ENCODE measurements around the gene SIGLEC11.

Gene SIGLEC11

DNA sequence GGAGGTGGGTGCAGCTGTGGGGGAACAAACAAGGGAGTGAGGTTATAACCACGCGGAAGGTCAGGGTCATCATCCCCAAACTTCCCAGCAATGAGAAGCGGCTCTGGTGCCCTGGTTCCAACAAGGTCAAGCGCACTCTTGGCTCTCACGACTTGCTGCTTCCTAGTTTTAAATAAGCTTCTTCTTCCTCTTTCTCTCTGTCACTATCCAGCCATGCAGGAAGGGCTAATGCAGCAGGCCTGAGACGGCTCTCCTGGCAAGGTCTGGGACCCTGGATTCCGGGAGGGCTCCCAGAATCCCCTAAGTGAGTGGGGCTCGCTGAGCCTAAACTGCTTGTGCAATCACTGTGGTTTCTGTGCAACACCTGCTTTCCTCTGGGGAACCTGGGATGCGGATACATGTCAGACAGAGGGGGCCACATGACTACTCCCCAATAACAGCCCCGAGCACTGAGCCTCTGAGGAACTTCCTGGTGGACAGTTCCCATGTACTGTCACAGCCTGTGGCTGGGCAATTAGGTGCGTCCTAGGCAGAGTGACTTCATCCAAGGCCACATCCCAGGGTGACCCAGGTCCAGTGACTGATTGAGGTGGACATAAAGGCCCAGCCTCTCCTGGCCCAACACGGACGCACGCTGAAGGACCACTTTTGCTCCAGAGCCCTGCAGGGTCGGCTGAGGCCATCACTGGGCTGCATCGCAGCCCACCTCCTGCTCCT, 40.0 kb upstream of the SIGLEC11 start:
- Histone ChIP-seq H3K9me3 (ENCODE audit: control insufficient read depth in 5 of 5, low read length in 5 of 5) (no peaks in the 10 kb centered on the region), H3K9ac (ENCODE audit: low read length in 5 of 5) (no peak overlapping the region), H3K27me3 (ENCODE audit: control insufficient read depth in 5 of 5, insufficient read depth in 4 of 5, low read length in 5 of 5) (no peaks in the 10 kb centered on the region), H3K36me3 (ENCODE audit: control insufficient read depth in 5 of 5, insufficient read depth in 5 of 5, low read length in 5 of 5) (peaks cover 0 to 92% (median 75%) of the 10 kb centered on the region in 5 donors), H3K27ac (ENCODE audit: low read depth, low read length) (no peak overlapping the region), H3K4me3 (ENCODE audit: low read depth in 1 of 5, low read length in 5 of 5) (no peak overlapping the region), H3K4me1 (ENCODE audit: control insufficient read depth in 5 of 5, insufficient read depth in 5 of 5, low read length in 5 of 5) (peaks cover 9 to 38% (median 28%) of the 10 kb centered on the region in 5 donors)

DNA sequence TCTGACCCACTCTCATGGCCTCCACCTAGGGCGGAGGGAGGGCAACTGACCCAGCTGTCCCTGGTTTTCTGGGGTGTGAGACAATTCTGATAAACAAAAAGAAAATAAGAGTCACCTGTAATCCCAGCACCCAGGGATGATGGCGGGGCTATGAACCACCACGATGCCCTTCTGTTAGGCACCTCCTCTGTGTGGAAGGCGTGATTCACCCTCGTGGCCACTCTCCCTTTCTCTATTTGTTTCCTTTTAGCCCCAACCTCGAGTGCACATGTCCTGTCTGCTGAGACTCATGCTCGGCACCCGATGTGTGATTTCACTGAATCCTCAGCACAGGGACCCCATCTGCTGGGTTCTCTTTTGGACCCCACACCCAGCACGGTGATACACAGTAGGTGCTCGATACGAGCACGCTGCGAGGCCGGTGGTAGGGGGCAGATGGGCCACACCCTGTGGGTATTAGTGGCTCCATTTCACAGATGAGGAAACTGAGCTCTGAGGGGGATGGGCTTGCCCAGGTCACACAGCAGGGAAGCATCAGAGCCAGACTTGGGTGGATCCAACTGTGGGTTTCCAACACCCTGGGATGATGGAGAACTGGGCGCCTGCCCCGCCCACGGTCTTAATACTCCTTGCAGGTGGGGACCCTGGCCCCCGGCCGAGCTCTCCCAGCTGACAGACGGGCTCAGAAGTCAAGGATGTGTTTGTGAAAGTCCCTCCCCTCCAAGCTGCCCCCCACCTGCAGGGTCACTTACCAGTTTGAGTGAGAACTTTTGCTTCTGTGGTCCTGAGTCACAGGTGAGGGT, 39.3 kb upstream of the SIGLEC11 start:
- Histone ChIP-seq H3K4me3 (ENCODE audit: low read depth in 1 of 5, low read length in 5 of 5) (no peak overlapping the region), H3K9ac (ENCODE audit: low read length in 5 of 5) (no peak overlapping the region), H3K4me1 (ENCODE audit: control insufficient read depth in 5 of 5, insufficient read depth in 5 of 5, low read length in 5 of 5) (peaks cover 9 to 38% (median 28%) of the 10 kb centered on the region in 5 donors), H3K36me3 (ENCODE audit: control insufficient read depth in 5 of 5, insufficient read depth in 5 of 5, low read length in 5 of 5) (peaks cover 0 to 92% (median 74%) of the 10 kb centered on the region in 5 donors), H3K27ac (ENCODE audit: low read depth, low read length) (no peak overlapping the region), H3K27me3 (ENCODE audit: control insufficient read depth in 5 of 5, insufficient read depth in 4 of 5, low read length in 5 of 5) (no peaks in the 10 kb centered on the region), H3K9me3 (ENCODE audit: control insufficient read depth in 5 of 5, low read length in 5 of 5) (no peaks in the 10 kb centered on the region)

DNA sequence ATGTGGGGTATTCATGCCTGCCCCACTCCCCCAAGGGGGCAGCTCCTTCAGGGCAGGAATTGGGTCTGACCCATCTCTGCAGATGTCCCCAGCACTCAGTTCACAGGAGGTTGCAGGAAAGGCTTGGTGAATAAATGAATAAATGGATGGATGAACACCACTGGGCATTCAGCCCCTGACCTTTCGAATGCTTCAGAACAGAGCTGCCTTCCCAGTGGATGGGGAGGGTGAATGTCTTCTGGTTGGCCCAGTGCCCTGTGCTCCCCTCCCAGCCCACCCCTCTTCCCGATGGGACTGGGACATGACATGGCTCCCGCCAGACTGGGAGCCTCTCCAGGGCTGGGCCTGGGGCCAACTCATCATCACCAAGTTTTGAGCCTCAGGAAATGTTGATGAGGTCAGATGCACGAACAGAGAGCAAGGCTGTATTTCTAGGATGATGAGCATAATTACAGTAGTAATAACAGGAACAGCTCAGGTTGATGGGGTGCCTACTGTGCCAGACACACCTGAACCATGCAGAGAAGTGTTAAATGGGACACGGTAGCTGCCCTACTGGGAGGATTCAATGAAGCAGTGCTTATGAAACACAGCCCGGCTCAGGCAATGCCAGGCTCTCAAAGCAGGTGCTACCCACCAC, 38.5 kb upstream of the SIGLEC11 start:
- Histone ChIP-seq H3K36me3 (ENCODE audit: control insufficient read depth in 5 of 5, insufficient read depth in 5 of 5, low read length in 5 of 5) (peaks cover 0 to 92% (median 75%) of the 10 kb centered on the region in 5 donors), H3K4me1 (ENCODE audit: control insufficient read depth in 5 of 5, insufficient read depth in 5 of 5, low read length in 5 of 5) (peaks cover 8 to 34% (median 28%) of the 10 kb centered on the region in 5 donors), H3K27me3 (ENCODE audit: control insufficient read depth in 5 of 5, insufficient read depth in 4 of 5, low read length in 5 of 5) (no peaks in the 10 kb centered on the region), H3K27ac (ENCODE audit: low read depth, low read length) (no peak overlapping the region), H3K4me3 (ENCODE audit: low read depth in 1 of 5, low read length in 5 of 5) (no peak overlapping the region), H3K9me3 (ENCODE audit: control insufficient read depth in 5 of 5, low read length in 5 of 5) (no peaks in the 10 kb centered on the region), H3K9ac (ENCODE audit: low read length in 5 of 5) (no peak overlapping the region)

DNA sequence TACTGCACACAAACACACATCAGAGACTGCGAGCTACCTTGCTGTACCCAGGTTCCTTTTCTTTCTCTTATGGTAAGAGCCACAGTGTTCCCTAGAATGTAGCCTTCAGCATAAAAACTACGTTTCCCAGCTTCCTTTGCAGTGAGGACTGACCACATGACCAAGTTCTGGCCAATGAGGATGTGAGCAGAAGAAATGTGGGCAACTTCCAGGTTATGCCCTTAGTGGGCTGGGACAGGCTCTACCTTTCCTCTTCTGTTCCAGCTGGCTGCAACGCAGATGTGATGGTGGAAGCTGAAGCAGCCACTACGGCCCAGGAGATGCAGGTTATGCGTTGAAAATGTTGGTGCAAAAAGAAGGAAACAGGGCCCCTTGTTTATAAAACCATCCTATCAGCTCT, 36.7 kb upstream of the SIGLEC11 start:
- Histone ChIP-seq H3K9me3 (ENCODE audit: control insufficient read depth in 5 of 5, low read length in 5 of 5) (no peaks in the 10 kb centered on the region), H3K4me1 (ENCODE audit: control insufficient read depth in 5 of 5, insufficient read depth in 5 of 5, low read length in 5 of 5) (peaks cover 1 to 17% (median 11%) of the 10 kb centered on the region in 5 donors), H3K27me3 (ENCODE audit: control insufficient read depth in 5 of 5, insufficient read depth in 4 of 5, low read length in 5 of 5) (no peaks in the 10 kb centered on the region), H3K27ac (ENCODE audit: low read depth, low read length) (no peak overlapping the region), H3K9ac (ENCODE audit: low read length in 5 of 5) (no peak overlapping the region), H3K36me3 (ENCODE audit: control insufficient read depth in 5 of 5, insufficient read depth in 5 of 5, low read length in 5 of 5) (peaks cover 0 to 94% (median 82%) of the 10 kb centered on the region in 5 donors), H3K4me3 (ENCODE audit: low read depth in 1 of 5, low read length in 5 of 5) (no peak overlapping the region)

DNA sequence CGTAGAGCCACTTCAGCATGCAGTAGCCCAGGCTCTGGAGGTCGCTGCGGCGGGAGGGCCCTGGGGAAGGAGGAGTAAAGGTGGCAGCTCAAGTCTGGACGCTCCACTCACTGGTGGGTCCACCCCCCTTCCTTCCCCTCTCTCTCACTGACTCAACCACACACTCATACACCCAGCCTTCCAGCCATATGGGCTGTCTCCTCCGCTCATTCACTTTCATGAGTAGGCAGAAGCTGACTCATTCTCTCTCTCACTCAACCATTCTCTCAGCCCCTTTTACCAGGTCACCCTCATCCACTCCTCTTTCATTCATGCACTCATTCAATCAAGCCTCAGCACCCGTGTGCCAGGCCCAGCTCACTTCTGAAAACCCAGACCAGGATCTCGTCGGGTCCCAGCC, 27.5 kb upstream of the SIGLEC11 start:
- Histone ChIP-seq H3K9ac (ENCODE audit: low read length in 5 of 5) (no peak overlapping the region), H3K27ac (ENCODE audit: low read depth, low read length) (no peak overlapping the region), H3K4me1 (ENCODE audit: control insufficient read depth in 5 of 5, insufficient read depth in 5 of 5, low read length in 5 of 5) (no peaks in the 10 kb centered on the region), H3K36me3 (ENCODE audit: control insufficient read depth in 5 of 5, insufficient read depth in 5 of 5, low read length in 5 of 5) (peaks cover 6 to 88% (median 78%) of the 10 kb centered on the region in 5 donors), H3K9me3 (ENCODE audit: control insufficient read depth in 5 of 5, low read length in 5 of 5) (no peaks in the 10 kb centered on the region), H3K27me3 (ENCODE audit: control insufficient read depth in 5 of 5, insufficient read depth in 4 of 5, low read length in 5 of 5) (no peaks in the 10 kb centered on the region), H3K4me3 (ENCODE audit: low read depth in 1 of 5, low read length in 5 of 5) (no peak overlapping the region)

DNA sequence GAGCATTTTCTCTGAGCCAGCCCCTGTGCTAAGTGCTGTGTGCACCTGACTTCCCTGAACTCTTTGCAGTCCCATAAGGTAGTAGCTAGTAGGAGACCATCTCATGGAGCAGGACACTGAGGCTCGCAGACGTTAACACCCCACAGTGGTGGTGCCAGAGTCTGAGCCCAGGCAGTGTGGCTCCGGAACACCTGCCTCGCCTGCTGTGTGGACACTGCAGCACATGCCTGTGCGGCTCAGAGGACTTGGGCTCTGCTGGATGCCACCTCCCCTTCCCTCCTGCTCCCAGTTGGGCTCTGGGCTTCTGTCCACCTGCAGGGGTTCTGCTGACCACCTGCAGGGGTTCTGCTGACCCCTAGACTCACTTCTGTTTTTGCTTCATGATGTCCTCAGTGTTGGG, 27.0 kb upstream of the SIGLEC11 start:
- H3K4me1 ChIP-seq (ENCODE audit: control insufficient read depth in 5 of 5, insufficient read depth in 5 of 5, low read length in 5 of 5): no peaks in the 10 kb centered on the region
- no peak overlapping the region for H3K27ac ChIP-seq (ENCODE audit: low read depth, low read length)
- H3K9me3 ChIP-seq (ENCODE audit: control insufficient read depth in 5 of 5, low read length in 5 of 5): no peaks in the 10 kb centered on the region
- H3K27me3 ChIP-seq (ENCODE audit: control insufficient read depth in 5 of 5, insufficient read depth in 4 of 5, low read length in 5 of 5): no peaks in the 10 kb centered on the region
- H3K4me3 ChIP-seq (ENCODE audit: low read depth in 1 of 5, low read length in 5 of 5): no peak overlapping the region
- H3K36me3 ChIP-seq (ENCODE audit: control insufficient read depth in 5 of 5, insufficient read depth in 5 of 5, low read length in 5 of 5): peaks cover 6 to 83% (median 76%) of the 10 kb centered on the region in 5 donors
- no peak overlapping the region for H3K9ac ChIP-seq (ENCODE audit: low read length in 5 of 5)

DNA sequence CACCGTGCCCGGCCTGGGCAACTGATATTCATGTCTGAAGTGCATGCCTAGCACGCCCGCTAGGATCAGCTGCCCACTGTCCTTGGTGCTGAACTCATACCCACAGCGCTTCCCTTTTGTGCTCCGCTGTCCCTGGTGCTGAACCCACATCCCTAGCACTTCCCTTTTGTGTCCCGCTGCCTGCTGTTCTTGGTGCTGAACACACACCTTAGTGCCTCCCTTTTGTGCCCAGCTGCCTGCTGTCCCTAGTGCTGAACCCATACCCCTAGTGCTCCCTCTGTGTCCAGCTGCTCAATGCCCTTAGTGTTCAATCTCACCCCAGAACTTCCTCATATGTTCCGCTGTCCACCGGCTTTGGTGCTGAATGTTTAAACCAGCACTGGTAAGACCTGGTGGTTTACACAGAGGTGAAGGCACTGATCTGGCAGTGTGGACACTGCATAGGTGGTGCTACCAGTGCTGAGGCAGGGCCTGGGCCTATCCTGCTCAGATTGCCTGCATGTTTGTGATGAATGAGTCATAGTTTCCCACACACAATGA, 26.3 kb upstream of the SIGLEC11 start:
- Histone ChIP-seq H3K9me3 (ENCODE audit: control insufficient read depth in 5 of 5, low read length in 5 of 5) (no peaks in the 10 kb centered on the region), H3K36me3 (ENCODE audit: control insufficient read depth in 5 of 5, insufficient read depth in 5 of 5, low read length in 5 of 5) (peaks cover 3 to 82% (median 71%) of the 10 kb centered on the region in 5 donors), H3K27me3 (ENCODE audit: control insufficient read depth in 5 of 5, insufficient read depth in 4 of 5, low read length in 5 of 5) (no peaks in the 10 kb centered on the region), H3K4me3 (ENCODE audit: low read depth in 1 of 5, low read length in 5 of 5) (no peak overlapping the region), H3K9ac (ENCODE audit: low read length in 5 of 5) (no peak overlapping the region), H3K27ac (ENCODE audit: low read depth, low read length) (no peak overlapping the region), H3K4me1 (ENCODE audit: control insufficient read depth in 5 of 5, insufficient read depth in 5 of 5, low read length in 5 of 5) (no peaks in the 10 kb centered on the region)

DNA sequence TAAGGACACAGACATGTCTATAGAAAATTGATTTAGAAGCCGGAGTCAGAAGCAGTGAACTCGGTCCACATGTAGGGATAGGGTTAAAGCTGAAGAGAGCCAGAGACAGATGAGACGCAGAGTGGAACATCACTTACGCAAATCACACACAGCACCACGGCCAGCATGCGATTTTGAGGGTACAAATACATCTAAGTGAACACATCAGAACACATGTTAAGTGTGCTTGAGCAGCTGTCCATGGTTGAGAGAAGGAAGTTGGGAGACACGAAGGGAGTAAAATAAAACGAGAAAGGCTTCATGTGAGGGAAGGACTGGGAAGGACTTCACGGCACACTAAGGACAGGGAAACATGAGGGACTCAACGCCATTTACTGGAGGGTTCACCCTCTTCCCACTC, 25.4 kb upstream of the SIGLEC11 start:
- H3K27me3 ChIP-seq (ENCODE audit: control insufficient read depth in 5 of 5, insufficient read depth in 4 of 5, low read length in 5 of 5): no peaks in the 10 kb centered on the region
- no peak overlapping the region for H3K4me3 ChIP-seq (ENCODE audit: low read depth in 1 of 5, low read length in 5 of 5)
- H3K4me1 ChIP-seq (ENCODE audit: control insufficient read depth in 5 of 5, insufficient read depth in 5 of 5, low read length in 5 of 5): no peaks in the 10 kb centered on the region
- H3K36me3 ChIP-seq (ENCODE audit: control insufficient read depth in 5 of 5, insufficient read depth in 5 of 5, low read length in 5 of 5): peaks cover 3 to 82% (median 71%) of the 10 kb centered on the region in 5 donors
- no peaks in the 10 kb centered on the region for H3K9me3 ChIP-seq (ENCODE audit: control insufficient read depth in 5 of 5, low read length in 5 of 5)
- no peak overlapping the region for H3K9ac ChIP-seq (ENCODE audit: low read length in 5 of 5)
- no peak overlapping the region for H3K27ac ChIP-seq (ENCODE audit: low read depth, low read length)

DNA sequence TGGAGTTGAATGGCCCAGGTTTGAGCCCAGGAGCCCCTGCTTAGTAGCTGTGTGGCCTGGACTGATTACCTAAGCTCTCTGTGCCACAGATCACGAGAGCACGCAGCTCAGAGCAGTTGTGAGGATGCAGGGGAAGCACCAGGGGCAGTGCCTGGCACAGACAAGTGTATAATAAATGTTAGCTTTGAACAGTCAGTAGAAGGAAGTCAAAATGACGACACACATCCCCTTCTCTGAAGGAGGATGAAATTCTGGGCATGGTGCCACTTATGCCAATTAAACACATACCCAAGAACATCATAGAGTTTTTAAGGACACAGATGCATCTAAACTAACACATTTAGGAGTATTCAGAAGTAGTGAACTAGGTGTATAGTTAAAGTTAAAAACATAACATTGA, 24.9 kb upstream of the SIGLEC11 start:
- peaks cover 3 to 77% (median 67%) of the 10 kb centered on the region in 5 donors for H3K36me3 ChIP-seq (ENCODE audit: control insufficient read depth in 5 of 5, insufficient read depth in 5 of 5, low read length in 5 of 5)
- no peak overlapping the region for H3K9ac ChIP-seq (ENCODE audit: low read length in 5 of 5)
- H3K9me3 ChIP-seq (ENCODE audit: control insufficient read depth in 5 of 5, low read length in 5 of 5): no peaks in the 10 kb centered on the region
- H3K27ac ChIP-seq (ENCODE audit: low read depth, low read length): no peak overlapping the region
- no peak overlapping the region for H3K4me3 ChIP-seq (ENCODE audit: low read depth in 1 of 5, low read length in 5 of 5)
- H3K4me1 ChIP-seq (ENCODE audit: control insufficient read depth in 5 of 5, insufficient read depth in 5 of 5, low read length in 5 of 5): no peaks in the 10 kb centered on the region
- H3K27me3 ChIP-seq (ENCODE audit: control insufficient read depth in 5 of 5, insufficient read depth in 4 of 5, low read length in 5 of 5): no peaks in the 10 kb centered on the region

Measured in subcutaneous abdominal adipose tissue (tissue), 5 donors.